Activated CD4-positive, alpha-beta T cell treated with anti-CD3 and anti-CD28 coated beads, Interleukin-2, Interleukin-6, amounts not matched to agents 100 ng/mL and 50 ng/mL, durations not matched to agents 16 hours and 8 hours (primary cell): ENCODE measurements around the gene STX16.
A peak's percentile ranks its signal among the peaks of the same experiment; 100 is the strongest.
"Not testable (repeated sequence)": the region's sequence is repeated elsewhere in the genome, so short reads cannot be mapped to it uniquely, and the experiment has no call there.

Source experiments
- DNase-seq: peaks from one replicate; pipeline ENCODE4 v3.0.0-alpha.2; 2020

STX16 gene

DNA sequence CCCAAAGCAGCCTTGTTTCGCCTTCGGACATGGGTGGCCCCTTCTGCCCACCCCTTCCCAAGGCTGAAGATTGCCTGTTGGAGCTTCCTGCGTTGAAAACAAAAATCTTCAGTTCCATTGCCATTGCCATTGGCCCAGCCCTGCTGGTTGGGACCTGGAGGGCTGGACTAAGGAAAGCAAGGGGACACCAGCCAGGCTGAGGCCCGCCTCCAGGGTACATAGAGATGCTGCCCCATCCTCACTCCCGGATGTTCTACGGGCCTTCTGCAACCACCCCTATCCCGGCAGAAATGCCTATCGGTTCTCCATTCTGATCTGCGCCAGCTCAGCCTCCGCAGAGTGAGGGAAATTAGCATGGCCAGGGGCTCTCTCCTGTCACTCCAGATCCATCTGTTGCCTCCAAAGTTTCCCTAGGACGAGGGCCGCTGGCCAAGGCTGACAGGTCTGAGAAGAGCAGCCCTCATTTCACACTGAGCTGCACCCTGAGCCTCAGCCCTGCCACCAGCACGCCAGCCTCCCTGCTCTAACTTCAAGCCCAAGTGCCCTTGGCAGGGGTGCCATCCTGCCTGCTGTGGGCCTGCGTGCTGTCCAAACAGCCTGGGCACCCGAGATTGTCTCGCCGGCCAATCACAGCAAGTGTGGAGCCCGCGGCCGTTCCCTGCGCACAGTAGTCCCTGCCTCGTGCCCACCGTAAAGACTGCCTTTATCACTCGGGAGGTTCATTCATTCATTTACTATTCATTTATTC lies 13.4 kb upstream of the STX16 start:
- DNase-seq: no peak

- no peak for DNase-seq
These were observed 12.5 kb upstream of the STX16 start for GRCh38 chr20:58638467-58639181.

- no peak for DNase-seq
These were observed 11.6 kb upstream of the STX16 start for GRCh38 chr20:58639182-58640146.

DNA sequence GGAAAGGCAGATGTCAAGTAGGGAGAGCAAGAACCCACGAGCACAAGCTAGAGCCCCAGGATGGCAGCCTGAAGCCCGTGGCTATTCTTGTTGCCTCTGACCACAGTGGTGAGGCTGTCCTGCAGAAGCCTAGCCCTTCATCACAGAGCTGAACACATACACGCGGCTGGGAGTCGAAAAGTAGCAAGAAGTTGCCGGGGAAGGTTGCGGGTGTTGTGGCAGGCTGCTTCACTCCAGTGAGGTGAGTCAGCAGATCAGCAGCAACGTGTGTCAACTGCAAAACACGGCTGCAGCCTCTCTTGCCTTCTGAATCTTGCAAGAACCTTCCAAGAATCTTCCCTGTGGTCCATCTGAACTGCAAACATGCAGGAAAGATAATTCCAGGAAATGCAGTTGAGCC lies 10.6 kb upstream of the STX16 start:
- no peak for DNase-seq

DNA sequence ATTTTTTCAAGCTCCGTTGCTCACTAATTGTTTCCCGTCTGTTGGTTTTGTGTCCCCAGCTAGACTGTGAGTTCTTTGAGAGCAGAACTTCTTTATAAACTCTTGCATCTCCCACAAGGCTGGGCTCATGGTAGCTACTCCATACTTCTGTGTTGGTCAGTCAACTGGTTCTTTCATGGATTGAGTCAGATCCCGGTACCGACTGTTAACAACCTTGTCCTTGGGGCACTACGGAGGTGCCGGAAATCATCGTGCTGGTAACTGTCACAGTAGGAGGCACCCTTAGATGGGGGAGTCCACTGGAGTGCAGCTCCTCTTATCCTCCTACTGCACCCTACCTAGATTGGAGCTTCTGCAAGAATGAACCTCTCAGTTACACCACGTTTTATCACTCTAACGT lies 8.6 kb upstream of the STX16 start:
- DNase-seq: no peak

GRCh38 chr20:58642896-58643295 lies 8.2 kb upstream of the STX16 start:
- DNase-seq: not testable (repeated sequence)

- no peak for DNase-seq
These were observed 5.6 kb upstream of the STX16 start for GRCh38 chr20:58645412-58645968.

DNA sequence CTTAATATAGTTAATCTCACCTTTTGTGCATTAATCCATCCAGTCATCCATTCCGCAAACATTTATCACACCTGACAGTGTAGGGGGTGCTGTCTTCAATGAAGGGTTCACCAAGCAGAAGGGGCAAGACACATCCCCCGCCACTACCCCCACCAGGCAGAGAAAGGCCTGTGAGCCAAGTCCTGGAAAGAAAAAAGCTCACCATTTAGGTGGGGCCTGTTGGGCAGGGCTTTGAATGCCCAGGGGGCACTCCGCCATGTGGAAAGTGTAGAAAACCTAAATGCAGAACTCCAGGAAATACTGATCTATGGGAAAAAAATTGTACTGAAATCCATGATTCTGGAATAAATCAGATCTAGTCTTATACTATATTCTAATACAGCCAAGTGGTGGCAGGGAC lies 4.8 kb upstream of the STX16 start:
- no peak for DNase-seq

DNA sequence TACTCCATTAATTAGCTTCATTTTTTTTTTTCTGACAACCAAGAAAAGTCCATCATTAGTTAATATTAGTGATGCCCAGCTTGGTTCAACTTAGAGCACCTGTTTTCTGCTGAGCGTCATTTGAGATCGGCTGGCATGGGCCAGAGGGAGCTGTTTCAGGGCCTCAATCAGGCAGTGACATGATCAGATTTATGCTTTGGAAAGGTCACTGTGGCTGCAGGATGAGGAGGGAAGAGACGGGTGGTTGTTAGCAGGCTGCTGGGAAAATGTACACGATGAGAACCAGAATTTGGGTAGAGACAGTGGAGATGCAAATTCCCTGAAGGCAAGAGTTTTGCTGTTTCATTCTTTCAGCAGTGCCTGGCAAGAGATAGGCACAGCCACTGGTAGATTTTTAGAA lies 4.4 kb upstream of the STX16 start:
- DNase-seq: no peak

- no peak for DNase-seq
These were observed 3.8 kb upstream of the STX16 start for GRCh38 chr20:58647162-58647795.

DNA sequence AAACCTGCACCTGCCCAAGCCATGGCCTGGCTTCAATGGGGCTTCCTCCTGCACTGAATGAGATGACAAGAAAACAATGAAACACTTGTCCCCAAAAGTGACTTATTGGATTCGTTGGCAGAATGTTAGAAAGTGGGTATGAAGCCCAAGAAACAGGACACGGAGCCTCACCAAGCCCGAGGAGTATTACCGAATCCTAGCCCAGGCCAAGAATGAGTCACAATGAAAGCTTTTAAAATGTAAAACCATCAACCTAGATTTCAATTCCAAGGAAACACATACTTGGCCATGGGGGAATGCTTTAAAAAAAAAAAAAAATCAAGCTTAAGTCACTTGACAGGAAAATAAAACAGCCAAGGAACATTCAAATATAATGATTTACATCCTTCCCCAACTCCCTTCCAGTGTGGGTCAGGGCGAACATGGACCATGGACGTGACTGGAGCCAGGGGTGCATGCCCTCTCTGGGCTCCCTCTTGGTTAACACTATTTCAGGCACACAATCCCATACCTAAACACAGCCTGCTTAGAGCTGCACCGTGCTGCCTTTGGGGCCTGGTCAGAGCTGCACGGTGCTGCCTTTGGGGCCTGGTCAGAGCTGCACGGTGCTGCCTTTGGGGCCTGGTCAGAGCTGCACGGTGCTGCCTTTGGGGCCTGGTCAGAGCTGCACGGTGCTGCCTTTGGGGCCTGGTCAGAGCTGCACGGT lies 3.1 kb upstream of the STX16 start:
- DNase-seq: no peak

GRCh38 chr20:58648502-58648825 lies 2.6 kb upstream of the STX16 start:
- DNase-seq: not testable (repeated sequence)

GRCh38 chr20:58649288-58650180 lies 1.5 kb upstream of the STX16 start:
- DNase-seq: peak; percentile 38

- DNase-seq: peak; percentile 39
These were observed 805 bp upstream of the STX16 start for GRCh38 chr20:58650181-58650775.

DNA sequence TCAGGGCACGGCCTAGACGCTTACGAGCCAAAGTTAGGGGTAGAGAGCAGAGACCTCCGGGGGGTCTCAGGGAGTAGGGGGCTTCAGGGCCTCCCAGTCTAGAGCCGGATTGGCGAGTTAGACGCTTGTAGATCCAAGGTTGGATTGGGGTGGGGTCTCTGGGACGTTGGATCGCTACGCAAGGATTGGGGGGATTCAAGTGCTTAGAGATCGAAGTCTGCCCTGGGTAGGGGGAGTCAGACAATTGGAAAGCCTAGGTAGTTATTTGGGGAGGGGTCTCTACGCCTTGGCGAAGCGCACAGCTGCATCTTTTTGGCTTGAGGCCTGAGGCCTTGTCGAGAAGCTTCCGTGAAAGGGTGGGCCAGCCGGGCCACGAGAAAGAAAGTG lies 469 bp downstream of the STX16 start:
- no peak for DNase-seq

- peak; percentile 74 for DNase-seq
These were observed 993 bp downstream of the STX16 start for GRCh38 chr20:58651946-58652605.

GRCh38 chr20:58652606-58653294 lies 1.7 kb downstream of the STX16 start:
- peak; percentile 9 for DNase-seq

GRCh38 chr20:58654337-58654736 lies 3.3 kb downstream of the STX16 start:
- no peak for DNase-seq
